D341Med (cell line): ENCODE results near the gene FAM3A.
A peak's percentile ranks its signal among the peaks of the same experiment; 100 is the strongest.

ENCODE experiments used
- DNase-seq: peaks from one replicate; pipeline ENCODE4 v3.0.0; 2012; ENCODE audit warnings: low spot score

Gene FAM3A

DNA sequence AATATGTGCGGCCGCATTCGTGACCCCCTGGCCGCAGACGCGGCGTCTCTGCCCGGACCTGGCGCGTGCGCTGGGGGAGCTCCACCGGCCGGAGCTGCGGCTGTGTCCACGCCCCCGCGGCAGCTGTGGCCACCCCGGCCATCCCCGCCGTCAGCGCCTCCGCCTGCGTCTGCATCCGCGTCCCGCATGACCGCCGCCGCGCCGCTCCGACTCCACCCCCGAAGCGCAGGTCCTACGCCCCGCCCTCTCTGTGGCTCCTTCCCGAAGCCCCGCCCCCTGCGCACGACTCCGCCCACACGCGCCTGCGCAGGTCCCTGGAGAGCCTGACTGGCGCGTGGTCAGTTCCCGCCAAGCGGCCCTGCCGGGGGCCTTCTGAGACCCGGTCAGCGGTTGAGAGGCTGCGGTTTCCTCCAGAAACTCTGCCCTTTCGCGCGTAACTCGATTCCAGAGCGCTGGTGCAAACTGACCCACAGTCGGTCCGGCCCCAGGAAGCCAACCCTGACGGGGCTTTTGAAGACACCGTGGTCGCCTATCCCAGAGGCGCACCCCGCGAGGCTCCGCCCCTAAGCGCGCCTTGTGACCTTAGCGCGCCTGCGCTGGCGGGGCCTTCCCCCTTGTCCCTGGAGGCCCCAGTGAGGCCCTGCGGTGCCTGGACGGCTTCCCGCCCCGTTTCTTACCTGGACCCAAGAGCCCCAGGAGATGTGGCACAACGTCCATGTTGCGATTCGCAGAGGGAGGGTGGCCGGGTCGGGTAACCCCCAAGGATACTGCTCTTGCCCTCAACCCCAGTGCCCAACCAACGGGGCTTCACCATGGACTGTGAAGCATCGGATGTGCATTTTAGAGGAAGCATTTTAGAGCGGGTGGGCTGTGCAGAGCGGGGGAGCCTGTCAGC lies 37.1 kb downstream of the FAM3A start, which contains the start of gene LAGE3:
TSS of gene LAGE3 (minus strand) at position 554 of the 895 bp plus-strand sequence. CDS start at position 188, 366 bp downstream.
- peak; percentile 91 for DNase-seq

- DNase-seq, result no peak
Measured at GRCh38 chrX:154477891-154478477, 38.0 kb downstream of the FAM3A start.

- DNase-seq, result no peak
Measured at GRCh38 chrX:154476821-154477220, 39.2 kb downstream of the FAM3A start.

GRCh38 chrX:154473683-154474082 lies 42.3 kb downstream of the FAM3A start:
- DNase-seq, result no peak

DNA sequence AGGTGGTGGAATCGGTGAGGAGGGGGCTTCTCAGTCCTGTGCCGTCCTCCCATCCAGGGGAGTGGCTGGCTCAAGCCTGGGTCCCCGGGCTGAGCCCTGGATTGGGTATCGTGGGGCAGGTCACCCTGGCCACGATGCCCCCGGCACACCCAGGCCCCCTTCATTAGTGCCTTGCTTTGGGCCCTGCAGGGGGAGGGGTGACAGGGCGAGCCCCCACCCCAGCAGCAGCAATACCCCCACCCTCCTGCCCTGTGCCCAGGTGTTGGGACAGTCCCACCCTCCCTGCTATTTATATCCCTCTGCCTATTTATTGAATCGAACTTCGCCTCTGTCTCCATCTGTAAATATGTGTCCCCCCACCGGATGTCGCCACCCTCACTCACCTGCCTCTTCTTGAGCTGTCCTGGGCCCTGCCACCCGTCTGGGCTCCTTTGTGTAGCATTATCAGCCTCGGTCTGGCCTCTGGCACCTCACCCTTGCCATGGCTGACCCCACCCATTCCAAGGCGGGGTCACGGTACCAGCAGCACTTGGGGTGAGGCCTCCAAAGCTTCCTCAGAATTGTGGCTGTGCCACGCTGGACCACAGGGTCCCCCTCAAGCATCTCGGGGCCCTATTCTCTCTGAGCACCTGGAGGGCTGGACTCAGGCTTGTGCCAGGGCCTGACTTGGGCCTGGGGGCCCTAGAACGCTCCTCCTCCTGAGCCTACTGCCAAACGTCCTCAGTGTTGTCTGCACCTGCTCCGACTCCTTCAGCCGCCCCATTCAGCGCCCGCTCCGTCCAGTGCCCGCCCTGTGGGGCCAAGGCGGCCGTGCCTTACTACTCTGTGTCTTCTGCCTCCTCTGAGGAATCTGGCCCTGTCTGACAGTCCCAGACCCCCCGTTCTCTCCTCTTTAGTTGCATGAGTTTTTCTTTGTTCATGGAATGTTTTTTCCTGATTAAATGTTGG lies 43.1 kb downstream of the FAM3A start:
- no peak for DNase-seq

DNA sequence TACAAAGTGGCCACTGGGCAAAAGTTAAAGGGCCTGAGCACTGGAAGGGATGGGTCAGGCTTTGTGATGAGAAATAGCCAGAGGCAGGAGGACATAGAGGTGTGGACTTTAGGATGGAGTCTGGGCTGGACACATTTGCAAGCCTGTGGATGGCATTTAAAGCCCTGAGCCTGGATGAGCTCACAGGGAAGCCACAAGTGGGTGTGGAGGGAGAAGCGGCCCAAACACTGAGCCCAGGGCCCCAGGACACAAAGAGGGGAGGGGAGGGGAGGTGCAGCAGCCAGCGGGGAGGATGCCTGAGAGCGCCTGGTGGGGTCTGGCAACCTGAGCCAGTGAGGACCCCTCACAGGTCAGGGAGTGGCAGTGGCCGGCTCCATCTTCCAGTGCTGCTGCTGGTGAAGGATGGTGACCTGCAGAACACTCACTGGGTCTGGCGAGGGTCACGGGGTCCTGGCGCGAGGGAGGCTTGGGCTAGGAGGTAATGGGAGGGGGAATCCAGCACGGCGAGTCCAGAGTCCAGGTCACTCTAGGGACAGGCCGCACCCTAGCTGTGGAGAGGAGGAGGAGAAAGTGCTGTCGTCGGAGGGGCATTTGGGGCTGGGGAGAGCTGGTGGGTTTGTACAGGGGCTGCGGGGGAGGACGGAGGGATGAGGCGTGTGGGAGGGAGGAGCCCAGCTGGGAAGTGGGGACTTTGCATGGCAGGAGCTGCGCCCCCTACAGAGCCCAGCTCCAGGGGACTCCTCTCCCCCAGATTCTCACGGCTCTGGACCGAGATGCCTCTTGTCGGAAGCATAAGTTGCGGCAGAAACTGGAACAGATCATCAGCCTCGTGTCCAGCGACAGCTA lies 44.0 kb downstream of the FAM3A start:
- no peak for DNase-seq

GRCh38 chrX:154470914-154471568 lies 45.0 kb downstream of the FAM3A start:
- DNase-seq, result no peak

DNA sequence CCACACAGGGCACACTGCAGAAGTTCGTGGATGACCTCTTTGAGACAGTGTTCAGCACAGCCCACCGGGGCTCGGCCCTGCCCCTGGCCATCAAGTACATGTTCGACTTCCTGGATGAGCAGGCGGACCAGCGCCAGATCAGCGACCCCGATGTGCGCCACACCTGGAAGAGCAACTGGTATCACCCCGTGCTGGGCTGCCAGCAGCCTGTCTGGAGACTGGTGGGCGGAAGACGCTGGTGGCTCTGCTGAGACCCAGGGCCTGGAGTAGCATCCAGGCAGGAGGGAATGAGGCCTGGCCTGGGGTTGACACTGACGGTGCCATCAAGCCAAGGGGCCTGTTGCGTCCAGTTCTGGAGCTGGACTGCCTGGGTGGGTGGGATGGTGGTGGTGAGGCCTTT lies 45.6 kb downstream of the FAM3A start:
- no peak for DNase-seq

DNA sequence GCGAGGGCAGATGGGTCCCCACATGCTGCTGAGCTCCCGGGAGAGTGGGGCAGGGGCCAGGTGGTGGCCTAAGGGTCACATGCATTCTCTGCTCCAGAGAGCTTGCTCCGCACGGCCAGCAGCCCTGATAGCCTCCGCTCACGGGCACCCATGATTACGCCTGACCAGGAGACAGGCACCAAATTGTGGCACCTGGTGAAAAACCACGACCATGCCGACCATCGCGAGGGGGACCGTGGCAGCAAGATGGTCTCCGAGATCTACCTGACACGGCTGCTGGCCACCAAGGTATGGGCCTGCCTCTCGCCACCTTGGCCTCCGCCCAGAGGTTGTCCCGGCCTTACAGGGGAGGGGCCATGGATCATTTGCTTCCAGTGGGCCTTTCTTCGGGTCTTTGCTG lies 46.2 kb downstream of the FAM3A start:
- no peak for DNase-seq

DNA sequence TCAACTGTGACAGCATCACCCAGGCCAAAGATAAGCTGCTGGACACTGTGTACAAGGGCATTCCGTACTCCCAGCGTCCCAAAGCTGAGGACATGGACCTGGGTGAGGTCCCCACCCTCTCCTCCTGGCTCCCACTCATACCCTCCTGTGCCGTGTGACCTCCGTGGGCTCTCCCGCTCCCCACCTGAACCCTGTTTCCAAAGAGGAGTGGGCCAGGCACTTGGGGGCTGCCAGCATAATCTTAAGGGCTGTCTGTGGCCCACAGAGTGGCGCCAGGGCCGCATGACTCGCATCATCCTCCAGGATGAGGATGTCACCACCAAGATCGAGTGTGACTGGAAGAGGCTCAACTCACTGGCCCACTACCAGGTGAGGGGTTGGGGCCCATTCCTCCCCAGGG lies 46.9 kb downstream of the FAM3A start:
- DNase-seq, result no peak

- no peak for DNase-seq
Measured at GRCh38 chrX:154468217-154468616, 47.8 kb downstream of the FAM3A start.

DNA sequence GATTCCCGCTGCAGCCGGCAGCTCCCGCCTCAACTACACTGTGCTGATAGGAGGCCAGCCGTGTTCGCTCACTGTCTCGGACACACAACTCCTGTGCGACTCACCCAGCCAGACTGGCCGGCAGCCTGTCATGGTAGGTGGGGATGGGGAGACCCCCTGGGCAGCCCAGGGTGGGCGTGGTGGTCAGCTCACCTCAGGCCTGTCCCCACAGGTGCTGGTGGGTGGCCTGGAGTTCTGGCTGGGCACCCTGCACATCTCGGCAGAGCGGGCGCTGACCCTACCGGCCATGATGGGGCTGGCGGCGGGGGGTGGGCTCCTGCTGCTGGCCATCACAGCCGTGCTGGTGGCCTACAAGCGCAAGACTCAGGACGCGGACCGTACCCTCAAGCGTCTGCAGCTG lies 48.5 kb downstream of the FAM3A start:
- DNase-seq, result no peak

- no peak for DNase-seq
Measured at GRCh38 chrX:154466907-154467306, 49.1 kb downstream of the FAM3A start.

- DNase-seq, result no peak
Measured at GRCh38 chrX:154466036-154466435, 50.0 kb downstream of the FAM3A start.

GRCh38 chrX:154465601-154466000 lies 50.4 kb downstream of the FAM3A start:
- no peak for DNase-seq

GRCh38 chrX:154464806-154465365 lies 51.1 kb downstream of the FAM3A start:
- no peak for DNase-seq

DNA sequence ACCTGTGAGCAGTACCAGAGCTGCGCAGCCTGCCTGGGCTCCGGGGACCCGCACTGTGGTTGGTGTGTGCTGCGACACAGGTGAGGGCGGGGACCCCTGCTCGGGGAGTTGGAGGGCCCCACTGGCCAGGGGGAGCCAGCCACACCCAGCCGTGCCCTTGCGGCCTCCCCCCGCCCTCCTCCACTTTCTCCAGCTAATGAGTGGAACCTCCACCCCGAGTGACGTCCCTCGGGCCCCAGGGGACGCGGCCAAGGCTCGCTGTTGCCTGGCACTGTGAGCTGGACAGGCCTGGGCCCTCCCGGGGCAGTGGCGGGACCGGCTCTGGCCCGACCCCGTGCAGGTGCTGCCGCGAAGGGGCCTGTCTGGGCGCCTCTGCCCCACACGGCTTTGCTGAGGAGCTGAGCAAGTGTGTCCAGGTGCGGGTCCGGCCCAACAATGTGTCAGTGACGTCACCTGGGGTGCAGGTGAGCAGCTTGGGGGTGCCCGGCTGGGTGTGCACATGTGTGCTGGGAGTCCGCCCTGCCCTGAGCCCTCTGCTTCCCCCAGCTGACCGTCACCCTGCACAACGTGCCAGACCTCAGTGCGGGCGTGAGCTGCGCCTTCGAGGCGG lies 52.3 kb downstream of the FAM3A start:
- DNase-seq, result no peak

- DNase-seq, result no peak
Measured at GRCh38 chrX:154462396-154462795, 53.6 kb downstream of the FAM3A start.

- DNase-seq, result no peak
Measured at GRCh38 chrX:154460326-154460725, 55.7 kb downstream of the FAM3A start.

DNA sequence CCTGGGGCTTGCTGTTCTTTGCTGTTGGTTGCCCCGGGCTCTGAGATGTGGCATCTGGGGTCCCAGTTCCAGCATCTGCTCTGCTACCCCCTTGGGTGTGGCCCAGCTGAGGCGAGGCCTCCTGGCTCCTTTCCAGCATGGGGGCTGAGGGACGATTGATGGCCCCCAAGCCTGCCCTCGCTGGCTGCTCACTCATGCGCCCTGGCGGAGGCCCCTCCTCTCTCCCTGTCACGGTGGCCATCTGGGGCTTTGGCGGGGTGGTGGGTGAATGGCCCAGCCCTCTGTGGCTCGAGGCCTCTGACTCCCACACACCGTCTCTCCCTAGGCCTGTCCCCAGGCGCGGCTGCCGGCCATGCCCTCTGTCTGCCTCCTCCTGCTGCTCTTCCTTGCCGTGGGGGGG lies 56.2 kb downstream of the FAM3A start:
- DNase-seq, result peak; percentile 43
